ENCODE data around the gene GTF2A2. TPM values are rescaled to one million over a fixed set of nuclear protein-coding genes. Genes with fewer than 3 reads are reported as not detected.
"Not testable (repeated sequence)": the region's sequence is repeated elsewhere in the genome, so short reads cannot be mapped to it uniquely, and the experiment has no call there.

GTF2A2 gene
- total RNA-seq, 2 donors from 2014 or later = 118 to 132 TPM

DNA sequence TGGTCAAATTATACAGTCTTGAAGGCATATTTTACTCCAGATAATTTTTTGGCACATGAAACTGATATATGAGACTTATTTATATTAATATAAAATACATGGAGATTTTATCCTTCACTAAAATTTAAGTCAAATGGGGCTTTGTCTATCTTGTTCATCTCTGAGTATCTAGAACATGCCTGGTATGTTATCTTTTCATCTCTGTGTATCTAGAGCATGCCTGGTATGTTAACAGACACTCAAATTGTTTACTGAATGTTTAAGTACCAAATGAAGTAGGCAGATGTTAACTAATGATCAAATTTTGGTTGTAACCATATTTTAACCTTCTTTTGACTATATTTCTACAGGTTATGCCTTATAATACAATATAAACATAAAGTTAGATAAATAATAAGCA is 7.7 kb downstream of the GTF2A2 start:
- no peak overlapping the region for H3K4me3 Mint-ChIP-seq
- H3K36me3 Mint-ChIP-seq (ENCODE audit: insufficient read depth in 2 of 2) = peaks cover 9 to 19% of the 10 kb centered on the region in 2 donors
- H3K4me1 Mint-ChIP-seq (ENCODE audit: low read depth) = peaks cover 5% of the 10 kb centered on the region
- ATAC-seq (replicated peaks in 1 of 2) = no peak
- no peak for DNase-seq
- H3K27ac Mint-ChIP-seq = no peak overlapping the region
- no peaks in the 10 kb centered on the region for H3K27me3 Mint-ChIP-seq (ENCODE audit: low read depth)
- H3K9me3 Mint-ChIP-seq = peaks cover 0 to 3% of the 10 kb centered on the region in 2 donors

- Mint-ChIP-seq H3K9me3 (no peaks in the 10 kb centered on the region), H3K27ac (no peak overlapping the region), H3K4me3 (no peak overlapping the region), H3K36me3 (ENCODE audit: insufficient read depth in 2 of 2) (peaks cover 5 to 15% of the 10 kb centered on the region in 2 donors), H3K4me1 (ENCODE audit: low read depth) (peaks cover 5% of the 10 kb centered on the region), H3K27me3 (ENCODE audit: low read depth) (no peaks in the 10 kb centered on the region)
- ATAC-seq (replicated peaks in 1 of 2) (no peak), DNase-seq (no peak)
These were observed 10.2 kb downstream of the GTF2A2 start for GRCh38 chr15:59647085-59647484.

- no peak overlapping the region for H3K4me3 Mint-ChIP-seq
- H3K4me1 Mint-ChIP-seq (ENCODE audit: low read depth) = peaks cover 5% of the 10 kb centered on the region
- no peaks in the 10 kb centered on the region for H3K9me3 Mint-ChIP-seq
- H3K27ac Mint-ChIP-seq = no peak overlapping the region
- no peaks in the 10 kb centered on the region for H3K27me3 Mint-ChIP-seq (ENCODE audit: low read depth)
- H3K36me3 Mint-ChIP-seq (ENCODE audit: insufficient read depth in 2 of 2) = peaks cover 5 to 10% of the 10 kb centered on the region in 2 donors
- DNase-seq (no peak), ATAC-seq (replicated peaks in 1 of 2) (no peak)
These were observed 11.0 kb downstream of the GTF2A2 start for GRCh38 chr15:59646277-59646676.

GRCh38 chr15:59645812-59646211 is 11.5 kb downstream of the GTF2A2 start:
- H3K9me3 Mint-ChIP-seq; ATAC-seq (replicated peaks in 1 of 2); H3K4me1 Mint-ChIP-seq (ENCODE audit: low read depth); H3K27me3 Mint-ChIP-seq (ENCODE audit: low read depth); H3K4me3 Mint-ChIP-seq; DNase-seq; H3K27ac Mint-ChIP-seq: not testable (repeated sequence)
- peaks cover 5 to 10% of the 10 kb centered on the region in 2 donors for H3K36me3 Mint-ChIP-seq (ENCODE audit: insufficient read depth in 2 of 2)

DNA sequence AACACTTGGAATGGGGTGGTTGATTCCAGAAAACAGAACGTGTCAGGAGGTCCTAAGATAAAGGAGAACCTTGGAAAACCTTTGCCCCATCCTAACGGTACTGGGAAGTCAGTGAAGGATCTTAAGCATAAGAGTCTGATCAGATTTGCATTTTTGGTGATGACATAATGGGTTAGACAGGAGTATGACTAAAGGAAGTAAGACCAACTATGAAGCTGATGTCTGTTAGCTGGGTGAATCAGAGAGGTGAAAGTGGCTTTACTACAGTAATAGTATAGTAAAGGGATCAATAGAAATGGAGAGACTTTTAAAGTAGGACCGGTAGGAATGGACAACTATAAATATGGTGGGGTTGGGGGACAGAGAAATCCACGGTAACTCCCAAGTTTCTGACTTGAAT is 12.6 kb downstream of the GTF2A2 start:
- no peak overlapping the region for H3K4me3 Mint-ChIP-seq
- H3K9me3 Mint-ChIP-seq = no peaks in the 10 kb centered on the region
- ATAC-seq (replicated peaks in 1 of 2) = peak in 1 of 2 donors; percentile 55
- peak overlapping the region; percentile 14 for H3K27ac Mint-ChIP-seq
- DNase-seq = no peak
- H3K36me3 Mint-ChIP-seq (ENCODE audit: insufficient read depth in 2 of 2) = peaks cover 5 to 10% of the 10 kb centered on the region in 2 donors
- no peaks in the 10 kb centered on the region for H3K27me3 Mint-ChIP-seq (ENCODE audit: low read depth)
- peaks cover 8% of the 10 kb centered on the region for H3K4me1 Mint-ChIP-seq (ENCODE audit: low read depth)

GRCh38 chr15:59642351-59642750 is 15.0 kb downstream of the GTF2A2 start:
- Mint-ChIP-seq H3K36me3 (ENCODE audit: insufficient read depth in 2 of 2) (peaks cover 5 to 11% of the 10 kb centered on the region in 2 donors), H3K4me3 (no peak overlapping the region), H3K27ac (no peak overlapping the region), H3K27me3 (ENCODE audit: low read depth) (no peaks in the 10 kb centered on the region), H3K4me1 (ENCODE audit: low read depth) (peaks cover 12% of the 10 kb centered on the region), H3K9me3 (no peaks in the 10 kb centered on the region)
- no peak for DNase-seq
- no peak for ATAC-seq (replicated peaks in 1 of 2)

- H3K4me1 Mint-ChIP-seq (ENCODE audit: low read depth); DNase-seq; ATAC-seq (replicated peaks in 1 of 2); H3K4me3 Mint-ChIP-seq; H3K9me3 Mint-ChIP-seq; H3K27ac Mint-ChIP-seq; H3K27me3 Mint-ChIP-seq (ENCODE audit: low read depth); H3K36me3 Mint-ChIP-seq (ENCODE audit: insufficient read depth in 2 of 2): not testable (repeated sequence)
These were observed 19.8 kb downstream of the GTF2A2 start for GRCh38 chr15:59637507-59637906.

DNA sequence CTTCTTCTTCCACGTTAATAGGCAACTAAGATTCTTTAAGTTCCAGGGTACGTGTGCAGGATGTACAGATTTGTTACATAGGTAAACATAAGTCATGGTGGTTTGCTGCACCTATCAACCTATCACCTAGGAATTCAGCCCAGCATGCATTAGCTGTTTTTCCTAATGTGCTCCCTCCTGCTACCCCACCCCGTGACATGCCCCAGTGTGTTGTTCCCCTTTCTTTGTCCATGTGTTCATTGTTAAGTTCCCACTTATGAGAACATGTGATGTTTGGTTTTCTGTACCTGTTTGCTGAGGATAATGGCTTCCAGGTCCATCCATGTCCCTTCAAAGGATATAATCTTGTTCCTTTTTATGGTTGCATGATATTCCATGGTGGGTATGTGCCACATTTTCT is 21.1 kb downstream of the GTF2A2 start:
- Mint-ChIP-seq H3K9me3 (no peaks in the 10 kb centered on the region), H3K4me3 (no peak overlapping the region), H3K27me3 (ENCODE audit: low read depth) (no peaks in the 10 kb centered on the region), H3K4me1 (ENCODE audit: low read depth) (peaks cover 7% of the 10 kb centered on the region), H3K27ac (no peak overlapping the region), H3K36me3 (ENCODE audit: insufficient read depth in 2 of 2) (peaks cover 0 to 2% of the 10 kb centered on the region in 2 donors)
- DNase-seq = no peak
- no peak for ATAC-seq (replicated peaks in 1 of 2)

- DNase-seq = no peak
- Mint-ChIP-seq H3K4me1 (ENCODE audit: low read depth) (no peaks in the 10 kb centered on the region), H3K36me3 (ENCODE audit: insufficient read depth in 2 of 2) (no peaks in the 10 kb centered on the region), H3K9me3 (no peaks in the 10 kb centered on the region), H3K27me3 (ENCODE audit: low read depth) (no peaks in the 10 kb centered on the region), H3K27ac (no peak overlapping the region), H3K4me3 (no peak overlapping the region)
- no peak for ATAC-seq (replicated peaks in 1 of 2)
These were observed 24.6 kb downstream of the GTF2A2 start for GRCh38 chr15:59632714-59633113.

GRCh38 chr15:59622289-59622688 is 35.0 kb downstream of the GTF2A2 start:
- Mint-ChIP-seq H3K36me3 (ENCODE audit: insufficient read depth in 2 of 2) (no peaks in the 10 kb centered on the region), H3K4me1 (ENCODE audit: low read depth) (no peaks in the 10 kb centered on the region), H3K27ac (no peak overlapping the region), H3K9me3 (no peaks in the 10 kb centered on the region), H3K27me3 (ENCODE audit: low read depth) (peaks cover 19% of the 10 kb centered on the region), H3K4me3 (no peak overlapping the region)
- DNase-seq (peak; percentile 70 to 72), ATAC-seq (replicated peaks in 1 of 2) (peak; percentile 98 to 100)

DNA sequence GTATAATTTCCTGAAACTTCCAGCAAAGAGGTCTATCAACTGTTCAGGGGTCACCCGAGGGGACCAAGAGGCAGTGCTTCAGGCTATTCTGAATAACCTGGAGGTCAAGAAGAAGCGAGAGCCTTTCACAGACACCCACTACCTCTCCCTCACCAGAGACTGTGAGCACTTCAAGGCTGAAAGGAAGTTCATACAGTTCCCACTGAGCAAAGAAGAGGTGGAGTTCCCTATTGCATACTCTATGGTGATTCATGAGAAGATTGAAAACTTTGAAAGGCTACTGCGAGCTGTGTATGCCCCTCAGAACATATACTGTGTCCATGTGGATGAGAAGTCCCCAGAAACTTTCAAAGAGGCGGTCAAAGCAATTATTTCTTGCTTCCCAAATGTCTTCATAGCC is 38.9 kb downstream of the GTF2A2 start:
- Mint-ChIP-seq H3K4me3 (no peak overlapping the region), H3K9me3 (no peaks in the 10 kb centered on the region), H3K36me3 (ENCODE audit: insufficient read depth in 2 of 2) (peaks cover 0 to 3% of the 10 kb centered on the region in 2 donors), H3K27ac (no peak overlapping the region), H3K4me1 (ENCODE audit: low read depth) (peaks cover 8% of the 10 kb centered on the region), H3K27me3 (ENCODE audit: low read depth) (peaks cover 24% of the 10 kb centered on the region)
- no peak for DNase-seq
- ATAC-seq (replicated peaks in 1 of 2) = no peak

DNA sequence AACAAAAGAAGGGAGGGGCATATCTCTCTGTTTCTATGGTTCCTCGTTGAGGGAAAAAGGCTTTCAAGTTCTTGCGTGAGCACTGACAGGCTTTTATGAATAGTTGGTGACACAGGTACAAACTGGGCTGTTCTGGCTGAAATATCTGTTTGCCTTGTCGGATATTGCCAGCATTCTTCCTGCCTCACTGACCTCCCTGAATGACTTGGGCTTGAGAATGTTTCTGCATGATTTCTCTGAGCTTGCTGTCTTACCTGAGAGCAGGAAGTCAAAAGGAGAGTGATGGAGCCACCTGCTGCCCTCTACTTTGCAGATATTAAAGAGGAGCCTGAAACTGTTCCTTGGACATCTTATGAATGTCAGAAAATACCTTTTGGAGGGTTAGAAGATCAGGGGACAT is 40.9 kb downstream of the GTF2A2 start:
- DNase-seq = no peak
- H3K27me3 Mint-ChIP-seq (ENCODE audit: low read depth) = peaks cover 38% of the 10 kb centered on the region
- peaks cover 0 to 3% of the 10 kb centered on the region in 2 donors for H3K36me3 Mint-ChIP-seq (ENCODE audit: insufficient read depth in 2 of 2)
- H3K27ac Mint-ChIP-seq = no peak overlapping the region
- no peak for ATAC-seq (replicated peaks in 1 of 2)
- H3K4me1 Mint-ChIP-seq (ENCODE audit: low read depth) = peaks cover 8% of the 10 kb centered on the region
- no peaks in the 10 kb centered on the region for H3K9me3 Mint-ChIP-seq
- H3K4me3 Mint-ChIP-seq = no peak overlapping the region

DNA sequence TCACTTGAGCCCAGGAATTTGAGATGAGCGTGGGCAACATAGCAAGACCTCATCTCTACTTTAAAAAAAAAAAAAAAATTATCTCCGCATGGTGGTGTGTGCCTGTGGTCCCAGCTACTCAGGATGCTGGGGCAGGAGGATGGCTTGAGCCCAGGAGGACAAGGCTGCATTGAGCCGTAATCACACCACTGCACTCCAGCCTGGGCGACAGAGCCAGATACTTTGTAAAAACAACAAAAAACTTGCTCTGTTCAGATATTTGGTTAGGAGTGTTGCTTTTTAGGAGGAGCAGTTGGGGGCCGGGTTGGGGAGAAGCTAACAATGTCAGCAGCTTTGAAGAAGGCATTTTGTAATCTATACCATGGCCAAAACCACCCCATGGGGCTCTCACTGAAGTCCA is 41.7 kb downstream of the GTF2A2 start:
- Mint-ChIP-seq H3K9me3 (peaks cover 3% of the 10 kb centered on the region in 2 donors), H3K4me1 (ENCODE audit: low read depth) (peaks cover 8% of the 10 kb centered on the region), H3K27me3 (ENCODE audit: low read depth) (peaks cover 41% of the 10 kb centered on the region), H3K36me3 (ENCODE audit: insufficient read depth in 2 of 2) (peaks cover 0 to 5% of the 10 kb centered on the region in 2 donors), H3K27ac (no peak overlapping the region), H3K4me3 (no peak overlapping the region)
- ATAC-seq (replicated peaks in 1 of 2) (no peak), DNase-seq (no peak)

- Mint-ChIP-seq H3K4me1 (ENCODE audit: low read depth) (peaks cover 8% of the 10 kb centered on the region), H3K9me3 (peaks cover 3% of the 10 kb centered on the region in 2 donors), H3K4me3 (no peak overlapping the region), H3K36me3 (ENCODE audit: insufficient read depth in 2 of 2) (peaks cover 0 to 5% of the 10 kb centered on the region in 2 donors), H3K27me3 (ENCODE audit: low read depth) (peaks cover 33% of the 10 kb centered on the region), H3K27ac (no peak overlapping the region)
- ATAC-seq (replicated peaks in 1 of 2) = no peak
- DNase-seq = no peak
These were observed 43.2 kb downstream of the GTF2A2 start for GRCh38 chr15:59614153-59614552.

All from activated T-cell treated with anti-CD3 and anti-CD28 coated beads, Interleukin-2, amount 50 U/mL, for 72 hours (primary cell).